ENCODE results near the gene MIR17HG. TPM values are rescaled to one million over a fixed set of nuclear protein-coding genes. Genes with fewer than 3 reads are reported as not detected.

Gene MIR17HG
- polyA plus RNA-seq, 1 of the 3 experiments (the other 2 are of a cell fraction) = 0.51 TPM

GRCh38 chr13:91400063-91400399, 52.5 kb downstream of the MIR17HG start:
- no peak overlapping the region for H3K4me2 ChIP-seq
- no peak overlapping the region for H3K27ac ChIP-seq (ENCODE audit: low read depth in 2 of 2, low read length in 1 of 2)
- H3K4me1 ChIP-seq (ENCODE audit: control insufficient read depth in 1 of 2, insufficient read depth in 2 of 2, low read depth in 1 of 2, low read length in 1 of 2) = peaks cover 0 to 3% of the 10 kb centered on the region in 2 experiments; a peak in 2 of 4 replicates
- H3F3A ChIP-seq (replicated peaks; ENCODE audit: insufficient read depth) = no peaks in the 10 kb centered on the region
- H4K20me1 ChIP-seq (ENCODE audit: insufficient read depth) = no peaks in the 10 kb centered on the region
- CTCF ChIA-PET = interaction anchor here (0.8 kb wide), 1 partner anchor 324 kb away, joined by 3 read pairs; no protein-coding TSS in a partner anchor
- no peak for DNase-seq
- no peaks in the 10 kb centered on the region for H3K9me3 ChIP-seq
- peaks cover 20% of the 10 kb centered on the region for H3K27me3 ChIP-seq (ENCODE audit: insufficient read depth)
- POLR2A ChIA-PET = no interaction called here
- H3K9me2 ChIP-seq = no peaks in the 10 kb centered on the region
- H3K4me3 ChIP-seq (ENCODE audit: low read depth in 2 of 2, low read length in 1 of 2) = no peak overlapping the region
- no peaks in the 10 kb centered on the region for H3K79me2 ChIP-seq (ENCODE audit: insufficient read depth)
- no peak overlapping the region for H3K9ac ChIP-seq
- WGBS (ENCODE audit: low lambda C conversion rate) = 67% methylated on average over 6 of the region's 6 CpGs
- no peak overlapping the region for H2AFZ ChIP-seq (ENCODE audit: low read depth)
- TF ChIP-seq GATA2 (CRISPR knock-in tag; IDR thresholded peaks at IDR 0.05) (no peak), FOXM1 (IDR thresholded peaks at IDR 0.05; ENCODE audit: low read depth) (no peak), RAD21 (IDR thresholded peaks at IDR 0.05; ENCODE audit: low read length) (no peak), FOXJ3 (CRISPR knock-in tag; IDR thresholded peaks at IDR 0.05) (no peak), TAF1 (IDR thresholded peaks at IDR 0.05; ENCODE audit: borderline replicate concordance, low read depth, low read length) (no peak), USF1 (IDR thresholded peaks at IDR 0.05; ENCODE audit: borderline replicate concordance, low read depth) (no peak), NRF1 (IDR thresholded peaks at IDR 0.05; ENCODE audit: low read depth, low read length) (no peak), EZH2phosphoT487 (IDR thresholded peaks at IDR 0.05; ENCODE audit: borderline replicate concordance, low read depth) (no peak), SIN3A (IDR thresholded peaks at IDR 0.05; ENCODE audit: borderline replicate concordance, low read depth, low read length) (no peak), EP300 (IDR thresholded peaks at IDR 0.05; ENCODE audit: borderline replicate concordance in 1 of 2, low read depth in 1 of 2, low read length in 1 of 2) (no peak), JUND (IDR thresholded peaks at IDR 0.05) (no peak)
- TF ChIP-seq, protein P1, sequence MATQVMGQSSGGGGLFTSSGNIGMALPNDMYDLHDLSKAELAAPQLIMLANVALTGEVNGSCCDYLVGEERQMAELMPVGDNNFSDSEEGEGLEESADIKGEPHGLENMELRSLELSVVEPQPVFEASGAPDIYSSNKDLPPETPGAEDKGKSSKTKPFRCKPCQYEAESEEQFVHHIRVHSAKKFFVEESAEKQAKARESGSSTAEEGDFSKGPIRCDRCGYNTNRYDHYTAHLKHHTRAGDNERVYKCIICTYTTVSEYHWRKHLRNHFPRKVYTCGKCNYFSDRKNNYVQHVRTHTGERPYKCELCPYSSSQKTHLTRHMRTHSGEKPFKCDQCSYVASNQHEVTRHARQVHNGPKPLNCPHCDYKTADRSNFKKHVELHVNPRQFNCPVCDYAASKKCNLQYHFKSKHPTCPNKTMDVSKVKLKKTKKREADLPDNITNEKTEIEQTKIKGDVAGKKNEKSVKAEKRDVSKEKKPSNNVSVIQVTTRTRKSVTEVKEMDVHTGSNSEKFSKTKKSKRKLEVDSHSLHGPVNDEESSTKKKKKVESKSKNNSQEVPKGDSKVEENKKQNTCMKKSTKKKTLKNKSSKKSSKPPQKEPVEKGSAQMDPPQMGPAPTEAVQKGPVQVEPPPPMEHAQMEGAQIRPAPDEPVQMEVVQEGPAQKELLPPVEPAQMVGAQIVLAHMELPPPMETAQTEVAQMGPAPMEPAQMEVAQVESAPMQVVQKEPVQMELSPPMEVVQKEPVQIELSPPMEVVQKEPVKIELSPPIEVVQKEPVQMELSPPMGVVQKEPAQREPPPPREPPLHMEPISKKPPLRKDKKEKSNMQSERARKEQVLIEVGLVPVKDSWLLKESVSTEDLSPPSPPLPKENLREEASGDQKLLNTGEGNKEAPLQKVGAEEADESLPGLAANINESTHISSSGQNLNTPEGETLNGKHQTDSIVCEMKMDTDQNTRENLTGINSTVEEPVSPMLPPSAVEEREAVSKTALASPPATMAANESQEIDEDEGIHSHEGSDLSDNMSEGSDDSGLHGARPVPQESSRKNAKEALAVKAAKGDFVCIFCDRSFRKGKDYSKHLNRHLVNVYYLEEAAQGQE (IDR thresholded peaks at IDR 0.05; ENCODE audit: low read depth, low read length) = no peak
- TF ChIP-seq, protein P2, sequence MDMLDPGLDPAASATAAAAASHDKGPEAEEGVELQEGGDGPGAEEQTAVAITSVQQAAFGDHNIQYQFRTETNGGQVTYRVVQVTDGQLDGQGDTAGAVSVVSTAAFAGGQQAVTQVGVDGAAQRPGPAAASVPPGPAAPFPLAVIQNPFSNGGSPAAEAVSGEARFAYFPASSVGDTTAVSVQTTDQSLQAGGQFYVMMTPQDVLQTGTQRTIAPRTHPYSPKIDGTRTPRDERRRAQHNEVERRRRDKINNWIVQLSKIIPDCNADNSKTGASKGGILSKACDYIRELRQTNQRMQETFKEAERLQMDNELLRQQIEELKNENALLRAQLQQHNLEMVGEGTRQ (IDR thresholded peaks at IDR 0.05; ENCODE audit: borderline replicate concordance, low read depth, low read length) = no peak
- TF ChIP-seq, protein P3, sequence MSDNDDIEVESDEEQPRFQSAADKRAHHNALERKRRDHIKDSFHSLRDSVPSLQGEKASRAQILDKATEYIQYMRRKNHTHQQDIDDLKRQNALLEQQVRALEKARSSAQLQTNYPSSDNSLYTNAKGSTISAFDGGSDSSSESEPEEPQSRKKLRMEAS (IDR thresholded peaks at IDR 0.05; ENCODE audit: low read depth) = no peak
- no peaks in the 10 kb centered on the region for H3K36me3 ChIP-seq (replicated peaks in 1 of 2; ENCODE audit: control insufficient read depth in 1 of 2, insufficient read depth in 2 of 2, low read length in 1 of 2)

Data from SK-N-SH (cell line).